ENCODE results near the gene MTHFD1L.

- no peak for TF ChIP-seq CTCF (IDR thresholded peaks at IDR 0.05; ENCODE audit: control extremely low read depth in 1 of 3, insufficient read depth in 1 of 3, low read depth in 1 of 3, low read length in 3 of 3)
- TF ChIP-seq YY1 (IDR thresholded peaks at IDR 0.05; ENCODE audit: low read depth, low read length): no peak
- no peak for TF ChIP-seq ATF2 (IDR thresholded peaks at IDR 0.05; ENCODE audit: low read length)
- TF ChIP-seq HDAC2 (IDR thresholded peaks at IDR 0.05; ENCODE audit: borderline replicate concordance in 1 of 2, low read depth in 2 of 2, low read length in 2 of 2): no peak
- TF ChIP-seq TBP (IDR thresholded peaks at IDR 0.05; ENCODE audit: low read depth, low read length): no peak
- TF ChIP-seq TAF1 (IDR thresholded peaks at IDR 0.05; ENCODE audit: low read depth, low read length): no peak
- TF ChIP-seq POLR2AphosphoS5 (IDR thresholded peaks at IDR 0.05; ENCODE audit: low read depth, low read length): no peak
- TF ChIP-seq RAD21 (IDR thresholded peaks at IDR 0.05 in 1 of 2, conservative IDR thresholded peaks at IDR 0.05 in 1 of 2; ENCODE audit: low read depth in 2 of 2, low read length in 2 of 2): no peak
- TF ChIP-seq KDM5A (IDR thresholded peaks at IDR 0.05; ENCODE audit: low read length): no peak
- TF ChIP-seq POLR2A (IDR thresholded peaks at IDR 0.05; ENCODE audit: control extremely low read depth in 1 of 2, low read depth in 2 of 2, low read length in 2 of 2): no peak
- TF ChIP-seq CHD7 (IDR thresholded peaks at IDR 0.05; ENCODE audit: insufficient replicate concordance, low read length): no peak
Observed at GRCh38 chr6:151101816-151102694, 236.6 kb downstream of the MTHFD1L start.

Data from H1 (cell line).